NCI-H82 (cell line): ENCODE data around the gene NFIC.
"Not testable (repeated sequence)": the region's sequence is repeated elsewhere in the genome, so short reads cannot be mapped to it uniquely, and the experiment has no call there.

ENCODE experiments used
- DNase-seq: peaks from one replicate; lab custom pipeline; 2025; lab: John Stamatoyannopoulos, UW

The NFIC gene

GRCh38 chr19:3374369-3375112 lies 8.2 kb downstream of the NFIC start:
- DNase-seq: no peak

- DNase-seq: no peak
These were observed 9.1 kb downstream of the NFIC start for GRCh38 chr19:3375221-3376090.

- not testable (repeated sequence) for DNase-seq
These were observed 9.7 kb downstream of the NFIC start for GRCh38 chr19:3376091-3376455.

- DNase-seq: no peak
These were observed 12.2 kb downstream of the NFIC start for GRCh38 chr19:3378352-3379150.

GRCh38 chr19:3380829-3381228 lies 14.4 kb downstream of the NFIC start:
- no peak for DNase-seq

GRCh38 chr19:3381701-3382372 lies 15.5 kb downstream of the NFIC start:
- no peak for DNase-seq

GRCh38 chr19:3382460-3383100 lies 16.2 kb downstream of the NFIC start:
- no peak for DNase-seq

- DNase-seq: no peak
These were observed 16.8 kb downstream of the NFIC start for GRCh38 chr19:3383121-3383722.

- DNase-seq: no peak
These were observed 20.3 kb downstream of the NFIC start for GRCh38 chr19:3386447-3387234.

- no peak for DNase-seq
These were observed 21.5 kb downstream of the NFIC start for GRCh38 chr19:3387645-3388589.

GRCh38 chr19:3389446-3389778 lies 23.0 kb downstream of the NFIC start:
- DNase-seq: no peak

- no peak for DNase-seq
These were observed 23.5 kb downstream of the NFIC start for GRCh38 chr19:3389876-3390371.

- not testable (repeated sequence) for DNase-seq
These were observed 25.5 kb downstream of the NFIC start for GRCh38 chr19:3391911-3392310.

GRCh38 chr19:3392480-3392879 lies 26.1 kb downstream of the NFIC start:
- DNase-seq: no peak

GRCh38 chr19:3396881-3397265 lies 30.5 kb downstream of the NFIC start:
- no peak for DNase-seq

GRCh38 chr19:3397266-3398022 lies 31.1 kb downstream of the NFIC start:
- peak; percentile 12 for DNase-seq

GRCh38 chr19:3398114-3398899 lies 31.9 kb downstream of the NFIC start:
- no peak for DNase-seq
